ENCODE data around the gene ACOT7. TPM values are rescaled to one million over a fixed set of nuclear protein-coding genes. Genes with fewer than 3 reads are reported as not detected.

ACOT7 gene
- total and polyA plus RNA-seq, 2 experiments from 2014 or later: 20.3 to 39.9 TPM

- H3K4me1 ChIP-seq (ENCODE audit: insufficient read depth): peaks cover 15% of the 10 kb centered on the region
- H3K4me3 ChIP-seq: no peak overlapping the region
- 23% methylated on average over 44 of the region's 96 CpGs for WGBS (ENCODE audit: low lambda C conversion rate, missing lambda C conversion rate)
- H3K9me2 ChIP-seq (replicated peaks; ENCODE audit: insufficient read depth): no peaks in the 10 kb centered on the region
- H4K20me1 ChIP-seq (ENCODE audit: insufficient read depth, poor library complexity, severe bottlenecking): no peaks in the 10 kb centered on the region
- H2AFZ ChIP-seq: no peak overlapping the region
- H3K4me2 ChIP-seq: peak overlapping the region; percentile 68
- no peaks in the 10 kb centered on the region for H3K36me3 ChIP-seq (replicated peaks; ENCODE audit: insufficient read depth, low read depth)
- peaks cover 68% of the 10 kb centered on the region for H3K27me3 ChIP-seq
- H3K9me3 ChIP-seq (ENCODE audit: low read depth): no peaks in the 10 kb centered on the region
- H3K27ac ChIP-seq: no peak overlapping the region
- no peak for TF ChIP-seq EZH2phosphoT487 (IDR thresholded peaks at IDR 0.05; ENCODE audit: low read depth, severe bottlenecking, unreplicated experiment)
- peak; percentile 13 for TF ChIP-seq CTCF (IDR thresholded peaks at IDR 0.05; ENCODE audit: poor library complexity)
- no peaks in the 10 kb centered on the region for H3K79me2 ChIP-seq
- peak; percentile 51 for DNase-seq (ENCODE audit: low spot score)
Observed at GRCh38 chr1:6248932-6249738, 144.4 kb downstream of the ACOT7 start.

- Histone ChIP-seq H3K4me1 (ENCODE audit: insufficient read depth) (peaks cover 15% of the 10 kb centered on the region), H2AFZ (no peak overlapping the region), H3K79me2 (no peaks in the 10 kb centered on the region), H3K27ac (no peak overlapping the region), H3K36me3 (replicated peaks; ENCODE audit: insufficient read depth, low read depth) (no peaks in the 10 kb centered on the region), H3K9me2 (replicated peaks; ENCODE audit: insufficient read depth) (no peaks in the 10 kb centered on the region), H3K4me2 (no peak overlapping the region), H3K9me3 (ENCODE audit: low read depth) (no peaks in the 10 kb centered on the region), H4K20me1 (ENCODE audit: insufficient read depth, poor library complexity, severe bottlenecking) (no peaks in the 10 kb centered on the region), H3K27me3 (peaks cover 76% of the 10 kb centered on the region), H3K4me3 (no peak overlapping the region)
- 87% methylated on average over 12 of the region's 14 CpGs for WGBS (ENCODE audit: low lambda C conversion rate, missing lambda C conversion rate)
- DNase-seq (ENCODE audit: low spot score): no peak
- TF ChIP-seq CTCF (IDR thresholded peaks at IDR 0.05; ENCODE audit: poor library complexity) (no peak), EZH2phosphoT487 (IDR thresholded peaks at IDR 0.05; ENCODE audit: low read depth, severe bottlenecking, unreplicated experiment) (no peak), EZH2 (IDR thresholded peaks at IDR 0.05; ENCODE audit: borderline replicate concordance) (no peak)
Observed at GRCh38 chr1:6248161-6248776, 145.3 kb downstream of the ACOT7 start.

GRCh38 chr1:6247651-6248050 is 145.9 kb downstream of the ACOT7 start:
- H2AFZ ChIP-seq: no peak overlapping the region
- no peaks in the 10 kb centered on the region for H3K9me3 ChIP-seq (ENCODE audit: low read depth)
- no peaks in the 10 kb centered on the region for H4K20me1 ChIP-seq (ENCODE audit: insufficient read depth, poor library complexity, severe bottlenecking)
- TF ChIP-seq CTCF (IDR thresholded peaks at IDR 0.05; ENCODE audit: poor library complexity) (no peak), EZH2 (IDR thresholded peaks at IDR 0.05; ENCODE audit: borderline replicate concordance) (no peak), EZH2phosphoT487 (IDR thresholded peaks at IDR 0.05; ENCODE audit: low read depth, severe bottlenecking, unreplicated experiment) (no peak)
- peaks cover 82% of the 10 kb centered on the region for H3K27me3 ChIP-seq
- WGBS (ENCODE audit: low lambda C conversion rate, missing lambda C conversion rate): 84% methylated on average over 5 of the region's 5 CpGs
- no peak overlapping the region for H3K27ac ChIP-seq
- no peak overlapping the region for H3K4me3 ChIP-seq
- H3K9me2 ChIP-seq (replicated peaks; ENCODE audit: insufficient read depth): no peaks in the 10 kb centered on the region
- no peak overlapping the region for H3K4me2 ChIP-seq
- peaks cover 15% of the 10 kb centered on the region for H3K4me1 ChIP-seq (ENCODE audit: insufficient read depth)
- no peak for DNase-seq (ENCODE audit: low spot score)
- H3K79me2 ChIP-seq: no peaks in the 10 kb centered on the region
- no peaks in the 10 kb centered on the region for H3K36me3 ChIP-seq (replicated peaks; ENCODE audit: insufficient read depth, low read depth)
